ENCODE data around the gene CBY1.

CBY1 gene

GRCh38 chr22:38652859-38653258 lies 3.6 kb upstream of the CBY1 start:
- DNase-seq, result no peak

GRCh38 chr22:38653741-38654140 lies 2.7 kb upstream of the CBY1 start:
- no peak for DNase-seq

- DNase-seq, result no peak
Measured at GRCh38 chr22:38655519-38656255, 751 bp upstream of the CBY1 start.

- DNase-seq, result peak; percentile 29
Measured at GRCh38 chr22:38657045-38657909, 839 bp downstream of the CBY1 start.

GRCh38 chr22:38674888-38675287 lies 18.4 kb downstream of the CBY1 start:
- no peak for DNase-seq

GRCh38 chr22:38675833-38676232 lies 19.4 kb downstream of the CBY1 start:
- DNase-seq, result no peak

- DNase-seq, result peak; percentile 84
Measured at GRCh38 chr22:38681582-38682335, 25.3 kb downstream of the CBY1 start, which contains the start of gene TOMM22. Gene TOMM22, plus strand, starts transcription at chr22:38681957. Its CDS starts 22 bp downstream, at chr22:38681979.

- no peak for DNase-seq
Measured at GRCh38 chr22:38684895-38685294, 28.5 kb downstream of the CBY1 start.

GRCh38 chr22:38685761-38686160 lies 29.3 kb downstream of the CBY1 start:
- DNase-seq, result no peak

GRCh38 chr22:38689651-38690050 lies 33.2 kb downstream of the CBY1 start:
- no peak for DNase-seq

GRCh38 chr22:38694049-38694448 lies 37.6 kb downstream of the CBY1 start:
- no peak for DNase-seq

GRCh38 chr22:38694940-38695339 lies 38.5 kb downstream of the CBY1 start:
- DNase-seq, result no peak

GRCh38 chr22:38696606-38697424 lies 40.4 kb downstream of the CBY1 start:
- peak; percentile 50 for DNase-seq

- DNase-seq, result no peak
Measured at GRCh38 chr22:38697425-38698089, 41.1 kb downstream of the CBY1 start.

- no peak for DNase-seq
Measured at GRCh38 chr22:38698407-38699094, 42.1 kb downstream of the CBY1 start.

- DNase-seq, result no peak
Measured at GRCh38 chr22:38699143-38699542, 42.7 kb downstream of the CBY1 start.

GRCh38 chr22:38699784-38700183 lies 43.3 kb downstream of the CBY1 start:
- no peak for DNase-seq

- DNase-seq, result peak; percentile 32
Measured at GRCh38 chr22:38700270-38700788, 43.9 kb downstream of the CBY1 start.

GRCh38 chr22:38700789-38701628 lies 44.6 kb downstream of the CBY1 start, which contains the start of gene JOSD1:
Gene JOSD1, minus strand, starts transcription at chr22:38700943. Its CDS starts 956 bp downstream, at chr22:38699987.
- peak; percentile 97 for DNase-seq
